ENCODE measurements around the gene HECW1. TPM values are rescaled to one million over a fixed set of nuclear protein-coding genes. Genes with fewer than 3 reads are reported as not detected.

HECW1 gene
- total RNA-seq, 1 donor from 2014 or later, result 68.7 TPM

DNA sequence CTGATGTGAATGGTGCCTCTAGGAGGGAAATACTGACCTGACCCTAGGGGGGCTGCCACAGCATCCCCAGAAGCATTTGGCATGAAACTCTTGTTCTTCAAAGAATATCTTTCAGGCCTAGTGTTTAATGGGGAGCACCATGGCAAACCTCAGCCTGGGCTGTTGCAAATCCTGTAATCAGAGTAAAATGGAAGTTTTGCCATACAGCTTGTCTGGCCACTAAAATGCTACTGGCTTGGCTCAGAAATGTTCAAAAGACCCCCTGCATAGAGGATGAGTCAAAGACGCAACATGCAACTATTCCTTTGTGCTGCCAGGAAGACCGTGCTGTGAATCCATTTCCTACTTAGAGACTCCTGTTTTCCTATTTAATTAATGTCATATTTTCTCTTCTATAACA is 26.7 kb downstream of the HECW1 start:
- TF ChIP-seq CTCF (IDR thresholded peaks at IDR 0.05; ENCODE audit: partially characterized antibody, unreplicated experiment), result no peak
- H3K4me1 Mint-ChIP-seq (ENCODE audit: low read depth, unreplicated experiment), result peaks cover 22% of the 10 kb centered on the region
- no peaks in the 10 kb centered on the region for H3K9me3 Mint-ChIP-seq (ENCODE audit: unreplicated experiment)
- DNase-seq, result no peak
- H3K27ac Mint-ChIP-seq (ENCODE audit: unreplicated experiment), result no peak overlapping the region
- peaks cover 3% of the 10 kb centered on the region for H3K27me3 Mint-ChIP-seq (ENCODE audit: unreplicated experiment)
- H3K36me3 Mint-ChIP-seq (ENCODE audit: unreplicated experiment), result peaks cover 4% of the 10 kb centered on the region
- no peak overlapping the region for H3K4me3 Mint-ChIP-seq (ENCODE audit: unreplicated experiment)

DNA sequence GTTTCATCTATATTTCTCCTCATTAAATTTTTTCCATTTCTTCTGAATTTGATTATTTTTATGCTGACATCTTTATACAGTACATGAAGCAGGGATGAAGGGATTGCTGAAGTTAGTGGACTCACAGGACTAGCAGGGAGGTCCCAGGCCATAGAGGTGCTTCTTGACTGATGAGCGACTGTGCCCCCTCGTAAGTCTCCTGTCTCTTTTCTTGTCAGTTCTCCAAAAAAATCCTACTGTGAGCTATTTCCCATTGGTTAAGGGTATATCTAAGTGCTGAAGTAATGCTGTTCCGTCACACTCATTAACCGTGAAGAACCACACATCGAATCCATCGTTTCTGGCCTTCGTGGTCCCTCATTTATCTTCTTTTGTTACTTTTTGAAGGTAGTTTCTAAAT is 27.7 kb downstream of the HECW1 start:
- no peak overlapping the region for H3K27ac Mint-ChIP-seq (ENCODE audit: unreplicated experiment)
- H3K4me3 Mint-ChIP-seq (ENCODE audit: unreplicated experiment), result no peak overlapping the region
- peaks cover 3% of the 10 kb centered on the region for H3K27me3 Mint-ChIP-seq (ENCODE audit: unreplicated experiment)
- H3K4me1 Mint-ChIP-seq (ENCODE audit: low read depth, unreplicated experiment), result peaks cover 19% of the 10 kb centered on the region
- peaks cover 5% of the 10 kb centered on the region for H3K36me3 Mint-ChIP-seq (ENCODE audit: unreplicated experiment)
- H3K9me3 Mint-ChIP-seq (ENCODE audit: unreplicated experiment), result peaks cover under 1% of the 10 kb centered on the region
- TF ChIP-seq CTCF (IDR thresholded peaks at IDR 0.05; ENCODE audit: partially characterized antibody, unreplicated experiment), result no peak
- no peak for DNase-seq

DNA sequence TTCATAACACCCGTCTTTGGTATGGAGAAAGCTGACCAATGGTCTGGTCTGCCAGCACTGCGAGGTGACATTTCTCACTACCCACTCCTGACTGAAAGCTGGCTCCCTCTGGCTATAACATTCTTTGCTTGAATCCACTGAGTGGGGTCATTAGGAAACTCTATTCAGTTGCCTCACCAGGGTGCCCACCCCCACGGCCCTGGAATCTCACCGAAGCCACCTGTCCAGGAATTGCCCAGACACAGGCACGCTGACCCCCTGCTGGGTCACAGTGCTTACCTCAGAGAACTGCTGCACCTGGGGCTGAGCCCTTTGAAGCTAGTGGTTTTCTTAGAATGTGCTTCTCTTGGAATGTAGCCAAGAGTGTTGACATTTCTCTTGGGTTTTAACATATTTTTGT is 28.6 kb downstream of the HECW1 start:
- H3K27me3 Mint-ChIP-seq (ENCODE audit: unreplicated experiment), result peaks cover 3% of the 10 kb centered on the region
- H3K4me1 Mint-ChIP-seq (ENCODE audit: low read depth, unreplicated experiment), result peaks cover 14% of the 10 kb centered on the region
- no peak for DNase-seq
- H3K27ac Mint-ChIP-seq (ENCODE audit: unreplicated experiment), result no peak overlapping the region
- no peak for TF ChIP-seq CTCF (IDR thresholded peaks at IDR 0.05; ENCODE audit: partially characterized antibody, unreplicated experiment)
- peaks cover 5% of the 10 kb centered on the region for H3K36me3 Mint-ChIP-seq (ENCODE audit: unreplicated experiment)
- peaks cover 3% of the 10 kb centered on the region for H3K9me3 Mint-ChIP-seq (ENCODE audit: unreplicated experiment)
- H3K4me3 Mint-ChIP-seq (ENCODE audit: unreplicated experiment), result no peak overlapping the region

- H3K4me3 Mint-ChIP-seq (ENCODE audit: unreplicated experiment), result no peak overlapping the region
- TF ChIP-seq CTCF (IDR thresholded peaks at IDR 0.05; ENCODE audit: partially characterized antibody, unreplicated experiment), result no peak
- H3K9me3 Mint-ChIP-seq (ENCODE audit: unreplicated experiment), result peaks cover 4% of the 10 kb centered on the region
- no peak for DNase-seq
- H3K27ac Mint-ChIP-seq (ENCODE audit: unreplicated experiment), result no peak overlapping the region
- peaks cover 7% of the 10 kb centered on the region for H3K4me1 Mint-ChIP-seq (ENCODE audit: low read depth, unreplicated experiment)
- H3K36me3 Mint-ChIP-seq (ENCODE audit: unreplicated experiment), result peaks cover 5% of the 10 kb centered on the region
- peaks cover 1% of the 10 kb centered on the region for H3K27me3 Mint-ChIP-seq (ENCODE audit: unreplicated experiment)
Measured at GRCh38 chr7:43142703-43143102, 30.3 kb downstream of the HECW1 start.

DNA sequence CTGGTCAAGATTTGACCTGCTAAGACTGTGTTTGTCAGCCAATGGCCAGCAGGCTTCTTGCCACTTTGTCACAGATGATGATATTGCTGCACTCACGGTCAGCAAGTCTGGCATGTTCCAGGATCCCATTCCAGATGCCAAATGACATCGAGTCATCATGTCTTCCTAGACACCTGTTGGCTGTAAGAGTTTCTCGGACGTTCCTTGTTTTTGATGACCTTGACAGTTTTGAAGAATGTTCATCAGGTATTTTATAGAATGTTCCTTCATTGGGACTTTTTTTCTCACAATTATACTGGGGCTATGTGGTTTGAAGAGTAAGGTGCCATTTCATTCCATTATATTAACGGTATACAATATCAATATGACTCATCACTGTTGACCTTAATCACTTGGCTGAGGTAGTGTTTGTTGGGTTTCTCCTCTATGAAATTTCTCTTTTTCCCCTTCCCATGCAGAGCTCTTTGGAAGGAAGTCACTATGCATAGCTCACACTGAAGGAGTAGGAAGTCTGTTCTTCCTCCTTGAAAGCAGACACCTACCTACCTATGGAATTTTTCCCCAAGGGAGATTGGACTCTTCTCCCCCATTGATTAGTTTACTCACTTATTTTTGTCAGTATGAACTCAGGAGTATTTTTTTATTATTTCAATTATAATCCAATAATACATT is 31.6 kb downstream of the HECW1 start:
- no peak for DNase-seq
- Mint-ChIP-seq H3K36me3 (ENCODE audit: unreplicated experiment) (peaks cover 5% of the 10 kb centered on the region), H3K27me3 (ENCODE audit: unreplicated experiment) (no peaks in the 10 kb centered on the region), H3K4me1 (ENCODE audit: low read depth, unreplicated experiment) (peaks cover 3% of the 10 kb centered on the region), H3K9me3 (ENCODE audit: unreplicated experiment) (peaks cover 4% of the 10 kb centered on the region), H3K4me3 (ENCODE audit: unreplicated experiment) (no peak overlapping the region), H3K27ac (ENCODE audit: unreplicated experiment) (no peak overlapping the region)
- no peak for TF ChIP-seq CTCF (IDR thresholded peaks at IDR 0.05; ENCODE audit: partially characterized antibody, unreplicated experiment)

Measured in glutamatergic neuron (in vitro differentiated cells).